ENCODE results near the gene KRT80. TPM values are rescaled to one million over a fixed set of nuclear protein-coding genes. Genes with fewer than 3 reads are reported as not detected.

Gene KRT80
- total RNA-seq, 1 donor from 2014 or later = not detected

DNA sequence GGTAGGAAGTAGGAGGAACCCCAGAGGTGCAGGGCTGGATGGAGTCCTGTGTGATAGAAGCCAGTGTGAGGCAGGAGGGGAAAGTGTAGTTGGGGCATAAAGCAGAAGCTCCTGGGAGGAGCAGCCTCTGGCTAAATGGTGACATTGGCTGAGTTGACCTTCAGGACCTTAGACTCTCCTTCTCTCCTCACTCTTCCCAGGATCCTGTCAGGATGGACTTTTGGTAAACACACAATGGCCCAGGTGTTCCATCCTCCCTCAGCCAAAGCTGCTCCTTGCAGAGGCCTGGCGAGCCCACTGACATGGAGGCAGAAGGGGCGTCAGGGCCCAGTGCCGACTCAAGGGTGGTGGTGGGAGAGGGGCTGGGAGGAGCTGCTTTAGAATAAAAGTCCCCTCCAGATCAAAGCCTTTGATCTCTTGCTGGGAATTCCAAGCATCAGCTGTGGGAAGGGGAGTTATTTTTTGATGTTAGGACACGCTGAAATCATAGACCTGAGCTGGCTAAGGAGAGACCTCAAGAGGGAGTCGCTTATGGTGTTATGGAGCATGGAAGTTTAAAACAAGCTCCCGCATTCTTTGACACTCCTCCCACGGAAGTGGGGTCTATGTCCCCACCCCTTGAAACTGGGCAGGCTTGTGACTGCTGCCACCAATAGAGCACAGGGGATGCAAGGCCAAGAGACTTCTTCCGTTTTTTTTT is 68.2 kb downstream of the KRT80 start:
- Histone ChIP-seq H3K4me3 (no peak overlapping the region), H3K4me1 (no peaks in the 10 kb centered on the region), H3K36me3 (no peaks in the 10 kb centered on the region), H3K27me3 (no peaks in the 10 kb centered on the region), H3K9me3 (no peaks in the 10 kb centered on the region), H3K27ac (no peak overlapping the region)
- DNase-seq (ENCODE audit: low spot score in 2 of 2) = no peak
- no peak for TF ChIP-seq CTCF (IDR thresholded peaks at IDR 0.05)
- intact Hi-C loops (cut with DNase I) = no loop called here

DNA sequence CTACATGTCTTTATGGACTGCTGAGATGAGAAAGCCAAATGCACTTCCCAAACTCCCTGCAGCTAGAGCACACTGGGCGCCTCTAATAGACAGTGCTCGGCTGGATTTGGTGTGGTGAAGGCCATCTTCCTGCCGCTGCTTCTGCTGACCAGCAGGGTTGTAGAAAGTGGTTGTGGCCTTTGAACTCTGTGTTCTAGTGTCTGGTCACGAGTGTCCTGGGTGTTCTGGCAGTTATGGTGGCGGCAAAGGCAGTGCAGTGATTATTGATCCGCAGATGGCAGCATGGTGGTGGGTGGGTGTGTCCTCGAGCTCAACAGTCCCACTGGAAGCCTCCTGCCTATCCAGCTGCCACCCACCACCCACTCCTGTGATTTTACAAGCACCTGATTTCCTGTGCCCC is 68.9 kb downstream of the KRT80 start:
- H3K36me3 ChIP-seq = no peaks in the 10 kb centered on the region
- intact Hi-C loops (cut with DNase I) = no loop called here
- no peak for TF ChIP-seq CTCF (IDR thresholded peaks at IDR 0.05)
- no peak overlapping the region for H3K4me3 ChIP-seq
- H3K27ac ChIP-seq = no peak overlapping the region
- no peak for DNase-seq (ENCODE audit: low spot score in 2 of 2)
- H3K9me3 ChIP-seq = no peaks in the 10 kb centered on the region
- H3K4me1 ChIP-seq = no peaks in the 10 kb centered on the region
- no peaks in the 10 kb centered on the region for H3K27me3 ChIP-seq

DNA sequence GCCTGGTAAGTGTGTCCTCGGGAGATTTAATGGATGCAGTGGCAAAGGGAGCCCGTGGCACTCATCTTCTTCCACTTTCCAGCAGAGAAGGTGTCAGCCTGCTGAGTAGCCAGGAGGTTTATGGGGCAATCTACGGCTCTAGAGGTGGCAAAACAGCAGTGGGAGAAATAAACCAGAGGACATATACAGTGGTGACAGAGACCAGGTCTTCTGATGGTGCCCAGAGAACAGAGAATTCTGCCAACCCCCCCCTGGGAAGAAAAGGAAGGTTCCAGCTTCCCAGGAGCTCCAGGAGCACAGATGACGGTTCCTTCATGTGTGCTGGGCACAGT is 69.3 kb downstream of the KRT80 start:
- intact Hi-C loops (cut with DNase I) = no loop called here
- TF ChIP-seq CTCF (IDR thresholded peaks at IDR 0.05) = no peak
- no peak overlapping the region for H3K27ac ChIP-seq

GRCh38 chr12:52121824-52122539 is 69.8 kb downstream of the KRT80 start:
- Histone ChIP-seq H3K4me1 (no peaks in the 10 kb centered on the region), H3K27ac (no peak overlapping the region), H3K4me3 (no peak overlapping the region), H3K9me3 (no peaks in the 10 kb centered on the region), H3K36me3 (no peaks in the 10 kb centered on the region), H3K27me3 (no peaks in the 10 kb centered on the region)
- peak in 2 of 3 experiments; percentile 52 to 71 for TF ChIP-seq CTCF (IDR thresholded peaks at IDR 0.05)
- intact Hi-C loops (cut with DNase I) = no loop called here
- DNase-seq (ENCODE audit: low spot score in 2 of 2) = no peak

More for the DNA sequence above, 69.3 kb downstream of the KRT80 start:
- H3K4me3 ChIP-seq = no peak overlapping the region
- no peaks in the 10 kb centered on the region for H3K36me3 ChIP-seq
- no peak for DNase-seq (ENCODE audit: low spot score in 2 of 2)
- H3K9me3 ChIP-seq = no peaks in the 10 kb centered on the region
- no peaks in the 10 kb centered on the region for H3K4me1 ChIP-seq
- no peaks in the 10 kb centered on the region for H3K27me3 ChIP-seq

- intact Hi-C loops (cut with DNase I) = no loop called here
- Histone ChIP-seq H3K27ac (no peak overlapping the region), H3K36me3 (no peaks in the 10 kb centered on the region), H3K4me3 (no peak overlapping the region), H3K9me3 (no peaks in the 10 kb centered on the region), H3K4me1 (no peaks in the 10 kb centered on the region), H3K27me3 (no peaks in the 10 kb centered on the region)
- TF ChIP-seq CTCF (IDR thresholded peaks at IDR 0.05) = no peak
- no peak for DNase-seq (ENCODE audit: low spot score in 2 of 2)
Observed at GRCh38 chr12:52120951-52121823, 70.6 kb downstream of the KRT80 start.
